GM08714 (cell line): Measurements from ENCODE around the gene RFX1.

Experiments
- H3K4me3 ChIP-seq: fragments of 200-500 bp; sonication (Bioruptor generic); 2 replicates; pipeline ENCODE4 v1.5.1; 2014; ENCODE audit warnings: mild to moderate bottlenecking, low read length, inconsistent platforms
- ZNF274 ChIP-seq: IDR thresholded peaks from 2 replicates; pipeline ENCODE4 v1.6.1; 2012; ENCODE audit warnings: mild to moderate bottlenecking, low read depth, low read length

RFX1 gene

DNA sequence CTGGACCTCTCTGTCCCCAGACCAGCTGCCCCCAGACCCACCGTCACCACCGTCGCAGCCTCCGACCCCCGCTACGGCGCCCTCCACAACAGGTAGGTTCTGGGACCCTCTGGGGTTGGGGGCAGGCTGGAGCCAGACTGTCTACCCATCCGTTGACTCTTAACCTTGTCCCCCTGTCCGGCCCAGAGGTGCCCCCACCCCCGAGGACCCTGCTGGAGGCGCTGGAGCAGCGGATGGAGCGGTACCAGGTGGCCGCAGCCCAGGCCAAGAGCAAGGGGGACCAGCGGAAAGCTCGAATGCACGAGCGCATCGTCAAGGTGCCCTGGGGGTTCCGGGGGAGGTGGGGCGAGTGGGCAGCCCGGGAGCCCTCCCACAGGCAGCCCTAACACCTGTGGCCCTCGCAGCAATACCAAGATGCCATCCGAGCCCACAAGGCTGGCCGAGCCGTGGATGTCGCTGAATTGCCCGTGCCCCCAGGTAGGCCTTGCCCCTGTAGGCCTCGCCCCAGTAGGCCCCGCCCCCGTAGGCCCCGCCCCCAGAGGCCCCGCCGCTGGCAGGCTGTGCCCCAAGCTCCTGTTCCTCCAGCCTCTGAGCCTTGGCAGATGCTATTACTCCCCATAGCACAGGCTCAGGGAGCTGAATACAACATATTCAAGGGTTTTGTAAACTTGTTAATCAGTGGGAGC, 87.3 kb downstream of the RFX1 start:
- no peak overlapping the region for H3K4me3 ChIP-seq

DNA sequence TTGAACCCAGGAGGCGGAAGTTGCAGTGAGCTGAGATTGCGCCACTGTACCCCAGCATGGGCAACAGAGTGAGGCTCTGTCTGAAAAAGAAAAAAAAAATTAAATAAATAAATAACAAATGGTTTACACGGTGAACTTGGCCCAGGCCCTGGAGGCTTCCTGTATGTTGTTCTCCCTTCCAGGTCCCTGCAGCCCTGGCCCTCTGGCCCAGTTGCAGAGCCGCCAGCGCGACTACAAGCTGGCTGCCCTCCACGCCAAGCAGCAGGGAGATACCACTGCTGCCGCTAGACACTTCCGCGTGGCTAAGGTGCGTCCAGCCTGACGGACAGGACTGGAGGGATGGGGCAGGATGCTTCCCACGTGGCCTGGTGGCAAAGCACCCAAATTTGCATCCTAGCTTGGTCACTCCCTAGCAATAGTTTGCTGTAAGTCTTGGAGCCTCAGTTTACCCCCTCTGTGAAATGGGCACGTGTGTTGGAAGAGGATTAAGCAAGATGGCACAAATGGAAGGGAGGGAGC, 88.2 kb downstream of the RFX1 start:
- H3K4me3 ChIP-seq, result no peak overlapping the region
- no peak for TF ChIP-seq ZNF274

More for the DNA sequence above, 87.3 kb downstream of the RFX1 start:
- TF ChIP-seq ZNF274, result no peak

DNA sequence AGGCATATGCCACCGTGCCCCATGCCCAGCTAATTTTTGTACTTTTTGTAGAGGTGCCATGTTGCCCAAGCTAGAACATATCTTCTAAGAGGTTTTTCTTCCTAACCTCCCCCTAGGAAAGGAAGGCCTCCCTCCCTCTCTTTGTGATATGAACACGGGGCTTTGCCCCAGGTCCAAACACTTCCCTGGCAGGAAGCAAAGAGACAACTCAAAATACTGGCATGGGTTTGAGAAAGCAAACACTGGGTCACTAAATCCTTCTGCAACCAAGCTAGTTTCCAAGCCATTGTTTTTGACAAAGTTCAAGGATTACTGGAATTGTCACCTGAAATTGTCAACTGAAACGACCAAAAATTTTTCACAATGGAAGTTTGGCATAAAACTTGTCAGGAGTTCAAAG, 91.3 kb downstream of the RFX1 start:
- no peak overlapping the region for H3K4me3 ChIP-seq
- no peak for TF ChIP-seq ZNF274

DNA sequence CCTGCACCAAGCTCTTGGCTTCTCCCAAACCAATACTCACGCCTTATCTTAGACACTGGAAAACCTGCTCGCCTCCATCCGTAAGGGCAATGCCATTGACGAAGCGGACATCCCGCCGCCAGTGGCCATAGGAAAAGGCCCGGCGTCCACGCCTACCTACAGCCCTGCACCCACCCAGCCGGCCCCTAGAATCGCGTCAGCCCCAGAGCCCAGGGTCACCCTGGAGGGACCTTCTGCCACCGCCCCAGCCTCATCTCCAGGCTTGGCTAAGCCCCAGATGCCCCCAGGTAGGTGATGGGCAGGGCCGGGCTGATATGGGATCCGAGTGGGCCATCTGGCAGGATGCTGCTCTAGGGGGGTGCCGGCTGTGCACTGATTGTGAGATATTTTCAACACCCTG, 92.8 kb downstream of the RFX1 start:
- no peak overlapping the region for H3K4me3 ChIP-seq
- TF ChIP-seq ZNF274, result no peak
